Temporal lobe (tissue), 1 donor: Measurements from ENCODE around the gene GMNN. TPM values are rescaled to one million over a fixed set of nuclear protein-coding genes. Genes with fewer than 3 reads are reported as not detected.

Experiments used
- total RNA-seq: library from RNA; depleted of rRNA; stranded (reverse); fragments of >200 nt; gene quantifications from one replicate; pipeline ENCODE4 v1.2.3, GENCODE V29; 2014

Gene GMNN
- total RNA-seq, 1 donor from 2014 or later = 8.6 TPM

Other genes with a start within 250 kb of the GMNN start
- 44.7 TPM for gene KIAA0319, start 128.7 kb upstream of the GMNN start, total RNA-seq
- gene TDP2, start 108.0 kb upstream of the GMNN start, total RNA-seq = 25.1 TPM
- gene ACOT13, start 107.9 kb upstream of the GMNN start, total RNA-seq = 2.7 TPM
- gene C6orf62, start 55.8 kb upstream of the GMNN start, total RNA-seq = 83.3 TPM
- gene ARMH2, start 24.0 kb downstream of the GMNN start, total RNA-seq = not detected
- gene RIPOR2, start 161.0 kb downstream of the GMNN start, total RNA-seq = 21.4 TPM